Measurements from ENCODE around the gene NBEAL1. TPM values are rescaled to one million over a fixed set of nuclear protein-coding genes. Genes with fewer than 3 reads are reported as not detected.

The NBEAL1 gene
- total and polyA plus RNA-seq, 2 of the 8 experiments (the other 6 are each of a cell fraction or from before 2014, with no cell fraction given) = 2.3 to 10.7 TPM

DNA sequence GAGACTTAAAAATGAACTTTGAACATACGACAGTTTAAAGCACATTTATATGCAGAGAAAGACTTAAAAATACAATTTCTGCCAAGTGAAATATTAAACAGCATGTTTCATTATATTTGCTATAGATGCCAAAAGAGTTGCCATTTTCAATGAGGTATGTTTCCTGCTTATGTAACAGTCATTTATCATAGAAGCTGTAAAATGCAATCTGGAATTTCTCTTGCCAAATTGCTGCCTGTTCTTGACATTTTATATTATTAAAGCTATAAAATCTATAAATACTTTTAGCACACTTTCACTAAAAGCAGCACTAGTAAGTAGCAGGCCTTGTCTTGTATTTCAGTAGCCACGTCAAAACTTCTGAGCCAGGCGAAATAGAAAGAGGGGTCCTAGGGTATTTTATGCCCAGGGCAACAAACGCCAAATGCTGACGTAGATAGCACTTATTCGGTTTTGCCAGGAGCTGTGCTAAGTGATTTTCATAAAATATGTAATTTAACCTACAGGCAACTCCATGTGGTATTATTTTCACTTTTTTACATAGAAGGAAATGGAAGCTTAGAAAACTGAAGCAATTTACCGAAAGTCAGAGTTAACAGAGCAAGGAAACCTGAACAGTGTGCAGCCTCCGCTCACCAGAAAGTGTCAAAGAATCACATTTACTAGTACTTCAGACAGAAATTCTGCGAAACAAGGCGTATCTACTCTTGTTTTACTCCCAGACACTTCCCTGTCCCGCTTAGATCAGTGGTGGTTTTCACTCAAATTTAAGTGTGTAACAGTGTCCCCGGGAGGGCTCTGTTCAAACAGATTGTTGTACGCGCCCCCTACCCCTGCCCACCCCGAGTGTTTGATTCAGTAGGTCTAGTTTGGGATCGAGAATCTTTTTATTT lies 222.9 kb downstream of the NBEAL1 start:
- Histone ChIP-seq H4K20me1 (replicated peaks in 1 of 2; ENCODE audit: control insufficient read depth in 1 of 2, insufficient read depth in 2 of 2, low read length in 2 of 2) (no peaks in the 10 kb centered on the region), H4K5ac (ENCODE audit: insufficient read length, low read depth, low read length) (no peak overlapping the region), H3K14ac (ENCODE audit: insufficient read length) (no peak overlapping the region), H3K4ac (replicated peaks; ENCODE audit: insufficient read length, low read depth, low read length) (no peak overlapping the region), H3K9ac (replicated peaks in 1 of 4; ENCODE audit: extremely low read depth in 1 of 4, low read depth in 3 of 4, low read length in 3 of 4) (no peak overlapping the region), H2BK20ac (ENCODE audit: low read length) (no peak overlapping the region), H3K9me3 (ENCODE audit: insufficient read depth in 2 of 2, low read depth in 1 of 2, low read length in 1 of 2) (no peaks in the 10 kb centered on the region), H2BK15ac (ENCODE audit: low read length) (no peak overlapping the region), H2AK5ac (ENCODE audit: low read depth, low read length) (no peak overlapping the region), H3K4me2 (ENCODE audit: insufficient read depth in 1 of 2, low read depth in 2 of 2, low read length in 2 of 2) (peak overlapping the region in 1 of 2 experiments; percentile 77; a peak in 1 of 4 replicates), H3K36me3 (ENCODE audit: control insufficient read depth in 2 of 4, insufficient read depth in 4 of 4, low read length in 3 of 4) (no peaks in the 10 kb centered on the region), H3K23ac (ENCODE audit: insufficient read length) (no peak overlapping the region), H2BK5ac (ENCODE audit: low read depth, low read length) (no peak overlapping the region), H3K27me3 (replicated peaks in 1 of 4; ENCODE audit: control insufficient read depth in 3 of 4, extremely low read depth in 1 of 4, insufficient read depth in 3 of 4, low read length in 3 of 4) (no peaks in the 10 kb centered on the region), H3K4me1 (replicated peaks in 1 of 4; ENCODE audit: control insufficient read depth in 3 of 4, insufficient read depth in 4 of 4, low read length in 3 of 4) (no peaks in the 10 kb centered on the region), H3K56ac (replicated peaks; ENCODE audit: insufficient read length, low read depth, low read length) (no peak overlapping the region), H4K91ac (replicated peaks; ENCODE audit: insufficient read length, low read length) (no peak overlapping the region), H2AFZ (ENCODE audit: low read length) (no peak overlapping the region), H3K79me1 (ENCODE audit: low read depth, low read length) (peaks cover 3% of the 10 kb centered on the region; the same call in 1 of the 2 replicates), H3K18ac (ENCODE audit: extremely low read depth, low read length) (no peak overlapping the region), H3K79me2 (ENCODE audit: control insufficient read depth in 1 of 2, insufficient read depth in 2 of 2, low read length in 2 of 2) (peaks cover 0 to 21% of the 10 kb centered on the region in 2 experiments; a peak in 3 of 4 replicates), H3K27ac (ENCODE audit: low read depth, low read length) (no peak overlapping the region), H3K23me2 (ENCODE audit: low read depth, low read length) (no peaks in the 10 kb centered on the region; the same call in 1 of the 2 replicates), H2BK12ac (ENCODE audit: low read depth, low read length) (no peak overlapping the region), H3K4me3 (ENCODE audit: extremely low read depth in 1 of 4, insufficient read depth in 2 of 4, low read depth in 3 of 4, low read length in 4 of 4) (peak overlapping the region in 3 of 4 experiments; percentile 80 to 89 (median 85); a peak in 3 of 8 replicates), H4K8ac (ENCODE audit: extremely low read depth, insufficient read depth, low read length) (no peak overlapping the region), H2BK120ac (replicated peaks; ENCODE audit: low read depth, low read length) (no peak overlapping the region)
- CTCF ChIA-PET (ENCODE audit: partially characterized antibody) = interaction anchor here (0.9 to 1.6 kb wide), 4 partner anchors 9 to 526 kb away, joined by 3 to 4 read pairs (median 4); no protein-coding TSS in a partner anchor
- WGBS, 2 experiments (ENCODE audit: extremely low coverage in 1 of 2, insufficient coverage in 1 of 2, insufficient read length in 1 of 2, insufficient replicate concordance in 2 of 2, low coverage in 1 of 2, low lambda C conversion rate in 2 of 2, missing lambda C conversion rate in 1 of 2) = 92% methylated on average over 16 of the region's 16 CpGs; no CpG with 5 or more reads in 1 of the 2 experiments
- POLR2A ChIA-PET (ENCODE audit: partially characterized antibody) = interaction anchor here (0.8 to 3.3 kb wide), 7 partner anchors 8 to 602 kb away, joined by 3 to 14 read pairs (median 4); partner anchors contain the start of gene ABI2
- peak in 1 of 2 experiments; percentile 7 for DNase-seq (ENCODE audit: low read depth in 1 of 2, low spot score in 2 of 2)
- FAIRE-seq = no peak
- TF ChIP-seq RXRA (IDR thresholded peaks at IDR 0.05; ENCODE audit: insufficient read depth, low read depth, low read length) (no peak), FOSL1 (IDR thresholded peaks at IDR 0.05; ENCODE audit: insufficient read depth, low read depth, low read length) (no peak), BCL11A (IDR thresholded peaks at IDR 0.05; ENCODE audit: low read depth in 2 of 2, low read length in 2 of 2) (no peak), SUZ12 (IDR thresholded peaks at IDR 0.05; ENCODE audit: low read length) (no peak), SAP30 (IDR thresholded peaks at IDR 0.05; ENCODE audit: insufficient read depth, insufficient replicate concordance, low read length) (no peak), EGR1 (IDR thresholded peaks at IDR 0.05; ENCODE audit: borderline replicate concordance, low read depth, low read length) (no peak), TEAD4 (IDR thresholded peaks at IDR 0.05; ENCODE audit: low read depth, low read length) (no peak)
